HCT116 (cell line): ENCODE results near the gene LLGL2.

Experiments
- CTCF ChIP-seq, 3 experiments: fragments of 200-600 bp in 1 of 3; sonication (generic) in 1 of 3; IDR thresholded peaks in 2 of 3; conservative IDR thresholded peaks in 1 of 3; 2 replicates each; pipeline ENCODE4 v1.5.1; 2012 to 2017; ENCODE audit warnings: low read depth in 2 of 3, low read length in 2 of 3, antibody characterized with exemption in 1 of 3, borderline replicate concordance in 1 of 3, control low read depth in 1 of 3, mild to moderate bottlenecking in 1 of 3, mixed read lengths in 1 of 3, mixed run types in 1 of 3, moderate library complexity in 1 of 3; ENCODE audit not compliant: insufficient read depth in 1 of 3
- SRF ChIP-seq: IDR thresholded peaks from 2 replicates; pipeline ENCODE4 v1.6.1; 2012; ENCODE audit warnings: low read depth

DNA sequence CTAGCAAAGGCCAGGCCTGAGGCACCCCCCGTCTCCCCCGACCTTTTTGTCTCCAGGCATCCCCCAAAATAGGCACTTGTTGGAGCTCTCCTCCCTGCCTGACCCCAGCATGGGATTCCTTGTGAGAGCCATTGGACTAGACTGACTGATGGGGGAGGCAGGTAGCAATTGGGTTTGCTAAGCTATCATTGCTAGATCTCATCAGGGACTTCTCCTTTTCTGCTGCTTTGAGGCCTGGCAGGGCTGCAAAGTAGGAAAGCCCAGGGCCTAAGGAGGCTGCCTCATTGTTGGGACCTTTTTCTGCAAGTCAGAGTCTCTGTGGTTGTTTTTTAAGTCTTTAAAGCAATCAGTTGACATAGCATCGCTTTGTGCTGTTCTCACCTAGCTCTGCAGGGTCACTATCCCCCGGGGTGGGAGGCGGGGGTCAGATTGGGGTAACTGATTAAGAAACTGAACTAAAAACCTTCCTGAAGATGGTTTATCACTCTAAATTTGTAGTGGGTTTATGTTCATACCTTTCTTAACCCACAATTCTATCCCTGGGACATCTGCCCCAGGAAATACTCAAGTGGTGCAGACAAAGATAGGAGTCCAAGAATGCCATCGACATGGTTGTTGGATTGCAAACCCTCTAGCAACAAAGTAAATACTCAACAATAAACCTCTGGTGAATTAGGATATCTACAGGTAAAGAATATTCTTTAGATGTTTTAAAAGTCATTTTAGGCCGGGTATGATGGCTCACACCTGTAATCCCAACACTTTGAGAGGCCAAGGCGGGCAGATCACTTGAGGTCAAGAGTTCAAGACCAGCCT, 28.0 kb downstream of the LLGL2 start:
- TF ChIP-seq CTCF (IDR thresholded peaks at IDR 0.05 in 2 of 3, conservative IDR thresholded peaks at IDR 0.05 in 1 of 3; ENCODE audit: borderline replicate concordance in 1 of 3, insufficient read depth in 1 of 3, low read depth in 2 of 3, low read length in 2 of 3) (no peak), SRF (no peak)
